ENCODE results near the gene CNTNAP2.

The CNTNAP2 gene

GRCh38 chr7:147525325-147525724 lies 1408.7 kb downstream of the CNTNAP2 start:
- Histone ChIP-seq H3K4me3 (ENCODE audit: low read length) (no peak overlapping the region), H3K36me3 (ENCODE audit: control insufficient read depth, low read depth, low read length) (no peaks in the 10 kb centered on the region), H3K9ac (ENCODE audit: low read length) (no peak overlapping the region), H3K4me1 (ENCODE audit: control insufficient read depth, low read depth, low read length) (no peaks in the 10 kb centered on the region), H3K9me3 (ENCODE audit: control insufficient read depth, low read depth, low read length) (no peaks in the 10 kb centered on the region), H3K27me3 (ENCODE audit: control insufficient read depth, insufficient read depth, low read length) (no peaks in the 10 kb centered on the region), H3K27ac (ENCODE audit: low read length) (no peak overlapping the region)

DNA sequence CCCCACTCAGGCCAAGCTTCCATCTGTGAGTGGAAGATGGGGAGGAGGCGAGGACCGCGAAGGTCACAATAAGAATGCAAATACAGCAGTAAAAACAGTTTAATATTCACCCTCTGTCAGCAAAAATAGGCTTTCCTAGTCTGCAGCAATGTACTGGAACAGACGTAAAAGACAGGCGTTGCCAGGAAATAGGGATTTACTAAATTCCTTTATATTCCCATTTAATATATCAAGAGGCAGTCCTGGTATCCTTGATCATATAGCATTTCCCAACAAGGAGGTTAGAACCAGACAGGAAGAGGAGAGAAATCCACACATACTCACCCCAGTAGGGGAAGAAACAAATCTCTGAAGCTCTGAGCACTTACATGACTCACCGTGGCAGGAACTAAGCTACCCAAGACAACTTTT lies 1419.1 kb downstream of the CNTNAP2 start:
- H3K36me3 ChIP-seq (ENCODE audit: control insufficient read depth, low read depth, low read length), result no peaks in the 10 kb centered on the region
- no peak overlapping the region for H3K9ac ChIP-seq (ENCODE audit: low read length)
- no peak overlapping the region for H3K27ac ChIP-seq (ENCODE audit: low read length)
- H3K9me3 ChIP-seq (ENCODE audit: control insufficient read depth, low read depth, low read length), result no peaks in the 10 kb centered on the region
- no peak overlapping the region for H3K4me3 ChIP-seq (ENCODE audit: low read length)
- H3K4me1 ChIP-seq (ENCODE audit: control insufficient read depth, low read depth, low read length), result no peaks in the 10 kb centered on the region
- no peaks in the 10 kb centered on the region for H3K27me3 ChIP-seq (ENCODE audit: control insufficient read depth, insufficient read depth, low read length)

- Histone ChIP-seq H3K9ac (ENCODE audit: low read length) (no peak overlapping the region), H3K4me3 (ENCODE audit: low read length) (no peak overlapping the region), H3K9me3 (ENCODE audit: control insufficient read depth, low read depth, low read length) (peaks cover 5% of the 10 kb centered on the region), H3K36me3 (ENCODE audit: control insufficient read depth, low read depth, low read length) (no peaks in the 10 kb centered on the region), H3K27ac (ENCODE audit: low read length) (no peak overlapping the region), H3K4me1 (ENCODE audit: control insufficient read depth, low read depth, low read length) (no peaks in the 10 kb centered on the region), H3K27me3 (ENCODE audit: control insufficient read depth, insufficient read depth, low read length) (no peaks in the 10 kb centered on the region)
Measured at GRCh38 chr7:147539685-147540084, 1423.1 kb downstream of the CNTNAP2 start.

DNA sequence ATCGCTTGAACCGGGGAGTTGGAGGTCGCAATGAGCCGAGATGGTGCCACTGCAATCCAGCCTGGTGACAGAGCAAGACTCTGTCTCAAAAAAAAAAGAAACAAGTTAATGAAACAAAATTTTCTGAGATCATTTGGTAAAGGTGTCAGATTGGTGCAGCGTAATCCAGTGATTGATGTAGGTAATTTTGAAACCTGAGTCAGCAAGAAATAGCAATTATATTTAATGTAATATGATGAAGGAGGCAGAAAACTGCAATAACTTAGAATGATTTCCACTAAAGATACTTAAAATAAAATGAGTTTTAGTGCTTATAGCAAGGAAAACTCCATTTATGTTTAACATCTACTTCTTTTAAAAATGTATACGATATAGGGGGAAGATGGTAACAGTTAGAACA lies 1424.1 kb downstream of the CNTNAP2 start:
- Histone ChIP-seq H3K27ac (ENCODE audit: low read length) (no peak overlapping the region), H3K4me3 (ENCODE audit: low read length) (no peak overlapping the region), H3K9me3 (ENCODE audit: control insufficient read depth, low read depth, low read length) (peaks cover 5% of the 10 kb centered on the region), H3K27me3 (ENCODE audit: control insufficient read depth, insufficient read depth, low read length) (no peaks in the 10 kb centered on the region), H3K9ac (ENCODE audit: low read length) (no peak overlapping the region), H3K4me1 (ENCODE audit: control insufficient read depth, low read depth, low read length) (no peaks in the 10 kb centered on the region), H3K36me3 (ENCODE audit: control insufficient read depth, low read depth, low read length) (no peaks in the 10 kb centered on the region)

DNA sequence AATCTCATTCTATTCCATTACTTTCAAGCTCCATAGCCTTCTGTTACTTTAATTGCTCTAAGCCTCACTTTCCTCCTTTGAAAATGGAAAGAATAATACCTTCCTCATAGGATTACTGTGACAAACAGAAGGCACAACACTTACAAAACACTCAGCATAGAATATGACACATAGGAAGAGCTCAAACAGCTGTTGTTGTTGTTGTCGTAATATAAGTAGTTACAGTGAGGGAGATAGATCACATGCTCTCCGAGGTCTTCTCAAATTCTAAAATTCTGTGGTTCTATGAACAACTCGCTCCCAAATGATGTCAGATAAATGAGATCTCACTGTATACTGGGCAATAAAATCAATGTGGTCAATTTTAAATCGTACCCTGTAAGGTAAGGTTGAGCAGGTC lies 1424.7 kb downstream of the CNTNAP2 start:
- Histone ChIP-seq H3K9ac (ENCODE audit: low read length) (no peak overlapping the region), H3K4me3 (ENCODE audit: low read length) (no peak overlapping the region), H3K4me1 (ENCODE audit: control insufficient read depth, low read depth, low read length) (no peaks in the 10 kb centered on the region), H3K9me3 (ENCODE audit: control insufficient read depth, low read depth, low read length) (peaks cover 5% of the 10 kb centered on the region), H3K27ac (ENCODE audit: low read length) (no peak overlapping the region), H3K27me3 (ENCODE audit: control insufficient read depth, insufficient read depth, low read length) (no peaks in the 10 kb centered on the region), H3K36me3 (ENCODE audit: control insufficient read depth, low read depth, low read length) (no peaks in the 10 kb centered on the region)

GRCh38 chr7:147547252-147547897 lies 1430.8 kb downstream of the CNTNAP2 start:
- Histone ChIP-seq H3K4me3 (ENCODE audit: low read length) (no peak overlapping the region), H3K9me3 (ENCODE audit: control insufficient read depth, low read depth, low read length) (peaks cover 4% of the 10 kb centered on the region), H3K27me3 (ENCODE audit: control insufficient read depth, insufficient read depth, low read length) (no peaks in the 10 kb centered on the region), H3K4me1 (ENCODE audit: control insufficient read depth, low read depth, low read length) (no peaks in the 10 kb centered on the region), H3K9ac (ENCODE audit: low read length) (no peak overlapping the region), H3K27ac (ENCODE audit: low read length) (no peak overlapping the region), H3K36me3 (ENCODE audit: control insufficient read depth, low read depth, low read length) (no peaks in the 10 kb centered on the region)

GRCh38 chr7:147556317-147556716 lies 1439.7 kb downstream of the CNTNAP2 start:
- H3K4me3 ChIP-seq (ENCODE audit: low read length), result no peak overlapping the region
- no peaks in the 10 kb centered on the region for H3K36me3 ChIP-seq (ENCODE audit: control insufficient read depth, low read depth, low read length)
- H3K9me3 ChIP-seq (ENCODE audit: control insufficient read depth, low read depth, low read length), result no peaks in the 10 kb centered on the region
- H3K9ac ChIP-seq (ENCODE audit: low read length), result no peak overlapping the region
- no peaks in the 10 kb centered on the region for H3K4me1 ChIP-seq (ENCODE audit: control insufficient read depth, low read depth, low read length)
- H3K27ac ChIP-seq (ENCODE audit: low read length), result no peak overlapping the region
- no peaks in the 10 kb centered on the region for H3K27me3 ChIP-seq (ENCODE audit: control insufficient read depth, insufficient read depth, low read length)

GRCh38 chr7:147563669-147564068 lies 1447.1 kb downstream of the CNTNAP2 start:
- Histone ChIP-seq H3K36me3 (ENCODE audit: control insufficient read depth, low read depth, low read length) (no peaks in the 10 kb centered on the region), H3K4me3 (ENCODE audit: low read length) (no peak overlapping the region), H3K27ac (ENCODE audit: low read length) (no peak overlapping the region), H3K27me3 (ENCODE audit: control insufficient read depth, insufficient read depth, low read length) (no peaks in the 10 kb centered on the region), H3K9ac (ENCODE audit: low read length) (no peak overlapping the region), H3K4me1 (ENCODE audit: control insufficient read depth, low read depth, low read length) (peaks cover 6% of the 10 kb centered on the region), H3K9me3 (ENCODE audit: control insufficient read depth, low read depth, low read length) (no peaks in the 10 kb centered on the region)

DNA sequence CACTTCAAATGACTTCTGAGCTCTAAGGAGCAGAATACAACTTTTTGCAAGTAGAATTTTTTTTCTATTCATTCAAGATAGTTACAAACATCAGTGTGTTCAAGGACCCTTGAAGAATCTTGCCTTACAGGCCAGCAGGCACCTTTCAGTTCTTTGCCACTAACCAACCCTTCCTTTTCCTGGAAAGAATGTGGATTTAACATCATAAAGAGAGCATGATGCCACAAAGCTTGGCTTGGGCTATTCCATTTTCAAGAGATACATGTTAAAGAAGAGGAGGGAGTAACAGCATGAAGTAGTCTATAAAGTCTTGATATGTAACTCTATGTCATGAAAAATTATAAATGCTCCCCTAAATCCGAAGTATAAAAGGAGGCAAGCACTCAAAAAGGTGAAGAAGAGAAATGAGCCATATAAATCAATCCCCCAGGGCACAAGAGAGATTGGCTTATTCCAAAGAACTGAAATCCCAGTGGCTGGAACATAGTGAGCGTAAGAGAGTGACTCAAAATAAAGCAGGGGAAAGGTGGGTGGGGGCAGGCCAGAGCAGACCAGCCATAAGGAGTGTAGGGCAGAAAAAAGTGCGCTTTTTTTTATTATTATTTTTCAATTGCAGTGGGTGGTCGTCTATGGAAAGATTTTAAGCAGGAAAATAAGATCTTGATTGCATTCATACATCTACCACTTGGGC lies 1448.3 kb downstream of the CNTNAP2 start:
- Histone ChIP-seq H3K9ac (ENCODE audit: low read length) (no peak overlapping the region), H3K27ac (ENCODE audit: low read length) (no peak overlapping the region), H3K27me3 (ENCODE audit: control insufficient read depth, insufficient read depth, low read length) (no peaks in the 10 kb centered on the region), H3K4me1 (ENCODE audit: control insufficient read depth, low read depth, low read length) (peaks cover 6% of the 10 kb centered on the region), H3K4me3 (ENCODE audit: low read length) (no peak overlapping the region), H3K36me3 (ENCODE audit: control insufficient read depth, low read depth, low read length) (no peaks in the 10 kb centered on the region), H3K9me3 (ENCODE audit: control insufficient read depth, low read depth, low read length) (no peaks in the 10 kb centered on the region)

- Histone ChIP-seq H3K9ac (ENCODE audit: low read length) (no peak overlapping the region), H3K27me3 (ENCODE audit: control insufficient read depth, insufficient read depth, low read length) (no peaks in the 10 kb centered on the region), H3K27ac (ENCODE audit: low read length) (no peak overlapping the region), H3K4me1 (ENCODE audit: control insufficient read depth, low read depth, low read length) (peaks cover 11% of the 10 kb centered on the region), H3K4me3 (ENCODE audit: low read length) (no peak overlapping the region), H3K9me3 (ENCODE audit: control insufficient read depth, low read depth, low read length) (no peaks in the 10 kb centered on the region), H3K36me3 (ENCODE audit: control insufficient read depth, low read depth, low read length) (no peaks in the 10 kb centered on the region)
Measured at GRCh38 chr7:147567043-147567442, 1450.4 kb downstream of the CNTNAP2 start.

DNA sequence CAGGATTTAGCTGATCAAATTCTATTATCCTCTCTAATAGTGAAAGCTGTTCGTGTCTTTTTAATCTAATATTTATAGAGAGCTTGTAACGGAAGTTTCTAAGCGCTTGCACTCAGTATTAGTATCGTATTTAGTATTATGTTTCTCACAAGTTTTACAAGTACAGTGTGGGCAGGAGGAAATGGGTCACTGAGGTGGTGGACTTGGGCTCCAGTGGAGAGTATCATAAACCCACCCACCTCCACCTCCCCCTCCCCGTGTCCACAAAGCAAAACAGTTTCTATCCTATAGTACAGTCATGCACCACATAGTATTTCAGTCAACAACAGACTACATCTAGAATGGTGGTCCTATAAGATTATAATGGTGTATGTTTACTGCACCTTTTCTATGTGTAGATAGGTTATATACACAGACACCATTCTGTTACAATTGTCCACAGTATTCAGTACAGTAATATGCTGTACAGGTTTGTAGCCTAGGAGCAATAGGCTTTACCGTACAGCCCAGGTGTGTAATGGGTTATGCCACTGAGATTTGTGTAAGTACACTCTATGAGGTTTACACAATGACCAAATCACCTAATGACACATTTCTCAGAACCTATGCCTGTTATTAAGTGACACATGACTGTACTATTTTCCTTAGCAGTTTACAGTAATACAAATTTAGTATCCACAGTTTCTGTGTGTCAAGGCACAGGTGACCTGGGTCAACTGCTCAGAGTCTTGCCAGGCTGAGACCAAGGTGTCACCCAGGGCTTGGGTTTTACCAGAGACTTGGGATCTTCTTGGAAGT lies 1452.7 kb downstream of the CNTNAP2 start:
- no peaks in the 10 kb centered on the region for H3K36me3 ChIP-seq (ENCODE audit: control insufficient read depth, low read depth, low read length)
- no peak overlapping the region for H3K9ac ChIP-seq (ENCODE audit: low read length)
- H3K4me3 ChIP-seq (ENCODE audit: low read length), result no peak overlapping the region
- H3K9me3 ChIP-seq (ENCODE audit: control insufficient read depth, low read depth, low read length), result no peaks in the 10 kb centered on the region
- peaks cover 15% of the 10 kb centered on the region for H3K4me1 ChIP-seq (ENCODE audit: control insufficient read depth, low read depth, low read length)
- H3K27ac ChIP-seq (ENCODE audit: low read length), result no peak overlapping the region
- H3K27me3 ChIP-seq (ENCODE audit: control insufficient read depth, insufficient read depth, low read length), result no peaks in the 10 kb centered on the region
